Left lung (tissue), 10 donors: ENCODE measurements around the gene SRP54. TPM values are rescaled to one million over a fixed set of nuclear protein-coding genes. Genes with fewer than 3 reads are reported as not detected.
A peak's percentile ranks its signal among the peaks of the same experiment; 100 is the strongest.
"Not testable (repeated sequence)": the region's sequence is repeated elsewhere in the genome, so short reads cannot be mapped to it uniquely, and the experiment has no call there.

Source experiments
- ATAC-seq: fragments of 200-7000 bp; cut with Tn5 transposase; one replicate; pipeline ENCODE4 v1.9.1; 2020; ENCODE audit warnings: moderate library complexity
- DNase-seq, 4 donors: peaks; one replicate each; pipeline ENCODE4 v3.0.0-alpha.2; 2013 to 2020
- H3K27ac ChIP-seq, 2 donors: fragments of 200-600 bp; sonication (generic) in 1 of 2; one replicate each; pipeline versions ENCODE4 v1.5.0 to v1.8.0; 2020 to 2021
- H3K27me3 ChIP-seq, 2 donors: fragments of 200-600 bp; sonication (generic) in 1 of 2; one replicate each; pipeline versions ENCODE4 v1.5.0 to v1.8.0; 2020 to 2021
- H3K36me3 ChIP-seq, 2 donors: fragments of 200-600 bp; sonication (generic) in 1 of 2; one replicate each; pipeline versions ENCODE4 v1.5.0 to v1.8.0; 2020 to 2021
- H3K4me1 ChIP-seq, 2 donors: fragments of 200-600 bp; one replicate each; pipeline ENCODE4 v1.8.0; 2021
- H3K4me3 ChIP-seq, 2 donors: fragments of 200-600 bp; sonication (generic) in 1 of 2; one replicate each; pipeline versions ENCODE4 v1.5.0 to v1.8.0; 2020 to 2021; ENCODE audit warnings: mild to moderate bottlenecking in 1 of 2
- H3K9me3 ChIP-seq, 2 donors: fragments of 200-600 bp; sonication (generic) in 1 of 2; one replicate each; pipeline versions ENCODE4 v1.5.0 to v1.8.0; 2020 to 2021
- intact Hi-C, 2 donors: fragments of 100-400 bp; cut with DNase I; formaldehyde crosslinking; loops; one replicate each; pipeline versions ENCODE4 v1.11.2 to v1.14.2; 2022
- polyA plus RNA-seq, 6 donors: library from polyadenylated mRNA; unstranded; fragments of 120-200 nt; gene quantifications; one replicate each; pipeline ENCODE4 v1.2.1, GENCODE V29; 2013; ENCODE audit not compliant: insufficient read length in 6 of 6
- total RNA-seq, 2 donors: library from RNA; stranded (reverse); fragmentation: NEBNext Ultra II Directional; extraction: Animal tissue kit (Norgen Biotek cat#: 25700); gene quantifications; one replicate each; pipeline ENCODE4 v1.2.1, GENCODE V29; 2021
- TF ChIP-seq, protein P1 (sequence below), 2 donors: fragments of 200-600 bp; sonication (generic) in 1 of 2; IDR thresholded peaks; one replicate each; pipeline versions ENCODE4 v1.5.0 to v1.8.0; 2021; ENCODE audit warnings: antibody characterized with exemption in 2 of 2
- donor health status: DM: no; HTN: yes; CAD: no.
- donor health status: DM: no; HTN: no; CAD: no.

Gene SRP54
- total and polyA plus RNA-seq, 8 donors: 47.0 to 85.4 (median 71.5) TPM

DNA sequence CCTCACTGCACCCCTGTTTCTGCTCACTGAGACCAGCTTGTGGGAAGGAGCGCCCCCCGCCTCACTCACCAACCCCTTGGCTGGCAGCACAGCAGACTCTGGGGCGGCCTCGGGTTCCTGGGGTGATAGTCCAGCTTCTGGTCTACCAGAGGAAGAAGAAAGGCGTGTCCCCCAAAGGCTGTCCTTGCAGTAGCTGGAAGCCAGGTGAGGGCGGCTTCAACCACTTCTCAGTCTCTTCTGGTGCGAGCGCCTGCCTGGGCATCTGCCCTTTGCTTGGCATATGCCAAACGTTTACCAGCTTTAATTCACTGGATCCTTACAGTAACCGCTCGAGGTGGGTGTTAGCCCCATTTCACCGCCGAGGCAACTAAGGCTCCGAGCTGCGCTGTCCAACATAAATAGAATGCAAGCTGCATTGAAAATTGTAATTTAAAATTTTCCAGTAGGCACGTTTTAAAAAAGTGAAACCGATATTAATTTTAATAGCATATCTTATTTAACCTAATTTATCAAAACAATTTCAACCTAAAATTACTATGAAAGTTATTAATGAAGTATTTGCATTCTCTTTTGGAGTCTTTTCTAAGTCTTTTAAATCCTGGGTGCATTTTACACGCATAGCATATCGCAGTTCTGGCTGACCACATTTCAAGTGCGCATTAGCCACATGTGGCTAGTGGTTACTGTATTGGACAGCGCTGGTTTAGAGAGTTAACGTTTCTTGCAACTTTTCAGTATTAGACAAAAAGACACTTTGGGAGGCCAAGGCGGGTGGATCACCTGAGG is 64.2 kb downstream of the SRP54 start:
- Histone ChIP-seq H3K9me3 (no peaks in the 10 kb centered on the region), H3K4me3 (peak overlapping the region; percentile 72 to 77), H3K27ac (peak overlapping the region; percentile 97 to 98), H3K36me3 (peaks cover 0 to 18% of the 10 kb centered on the region in 2 donors), H3K27me3 (no peaks in the 10 kb centered on the region), H3K4me1 (peaks cover 22 to 52% of the 10 kb centered on the region in 2 donors)
- DNase-seq: peak in 2 of 4 donors; percentile 39 to 63
- peak; percentile 58 for ATAC-seq
- TF ChIP-seq, protein P1, sequence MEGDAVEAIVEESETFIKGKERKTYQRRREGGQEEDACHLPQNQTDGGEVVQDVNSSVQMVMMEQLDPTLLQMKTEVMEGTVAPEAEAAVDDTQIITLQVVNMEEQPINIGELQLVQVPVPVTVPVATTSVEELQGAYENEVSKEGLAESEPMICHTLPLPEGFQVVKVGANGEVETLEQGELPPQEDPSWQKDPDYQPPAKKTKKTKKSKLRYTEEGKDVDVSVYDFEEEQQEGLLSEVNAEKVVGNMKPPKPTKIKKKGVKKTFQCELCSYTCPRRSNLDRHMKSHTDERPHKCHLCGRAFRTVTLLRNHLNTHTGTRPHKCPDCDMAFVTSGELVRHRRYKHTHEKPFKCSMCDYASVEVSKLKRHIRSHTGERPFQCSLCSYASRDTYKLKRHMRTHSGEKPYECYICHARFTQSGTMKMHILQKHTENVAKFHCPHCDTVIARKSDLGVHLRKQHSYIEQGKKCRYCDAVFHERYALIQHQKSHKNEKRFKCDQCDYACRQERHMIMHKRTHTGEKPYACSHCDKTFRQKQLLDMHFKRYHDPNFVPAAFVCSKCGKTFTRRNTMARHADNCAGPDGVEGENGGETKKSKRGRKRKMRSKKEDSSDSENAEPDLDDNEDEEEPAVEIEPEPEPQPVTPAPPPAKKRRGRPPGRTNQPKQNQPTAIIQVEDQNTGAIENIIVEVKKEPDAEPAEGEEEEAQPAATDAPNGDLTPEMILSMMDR (IDR thresholded peaks at IDR 0.05): no peak
- intact Hi-C loops: no loop called here

DNA sequence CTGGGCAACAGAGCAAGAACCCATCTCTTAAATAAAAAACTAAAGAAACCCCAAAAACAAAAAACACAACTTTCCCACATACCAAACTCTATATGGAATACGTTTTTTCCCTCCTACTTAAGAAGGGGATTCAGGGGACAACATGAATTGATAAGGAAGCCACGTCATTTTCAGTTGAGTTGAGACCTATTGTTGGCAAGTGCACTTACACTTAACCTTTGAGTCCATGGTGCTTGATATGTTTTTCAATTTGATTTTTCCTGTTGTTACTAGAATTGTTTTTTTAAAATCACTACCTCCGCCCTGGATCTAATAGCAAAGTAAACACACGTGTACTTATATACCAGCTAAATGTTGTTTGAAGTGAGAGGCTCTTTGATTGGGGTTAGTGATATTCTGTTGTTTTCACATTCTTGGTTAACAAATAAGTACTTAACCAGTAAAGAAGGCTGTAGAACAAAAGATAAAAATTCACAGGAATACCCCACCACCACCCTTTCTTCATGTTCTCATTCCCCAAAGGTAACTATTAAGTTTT is 65.3 kb downstream of the SRP54 start:
- no peak for ATAC-seq
- Histone ChIP-seq H3K4me3 (peak overlapping the region; percentile 72 to 77), H3K36me3 (peaks cover 0 to 27% of the 10 kb centered on the region in 2 donors), H3K9me3 (no peaks in the 10 kb centered on the region), H3K27me3 (no peaks in the 10 kb centered on the region), H3K4me1 (peaks cover 22 to 52% of the 10 kb centered on the region in 2 donors), H3K27ac (peak overlapping the region; percentile 97 to 98)
- peak in 1 of 4 donors; percentile 7 for DNase-seq
- intact Hi-C loops: no loop called here
- TF ChIP-seq, protein P1 (IDR thresholded peaks at IDR 0.05): no peak

DNA sequence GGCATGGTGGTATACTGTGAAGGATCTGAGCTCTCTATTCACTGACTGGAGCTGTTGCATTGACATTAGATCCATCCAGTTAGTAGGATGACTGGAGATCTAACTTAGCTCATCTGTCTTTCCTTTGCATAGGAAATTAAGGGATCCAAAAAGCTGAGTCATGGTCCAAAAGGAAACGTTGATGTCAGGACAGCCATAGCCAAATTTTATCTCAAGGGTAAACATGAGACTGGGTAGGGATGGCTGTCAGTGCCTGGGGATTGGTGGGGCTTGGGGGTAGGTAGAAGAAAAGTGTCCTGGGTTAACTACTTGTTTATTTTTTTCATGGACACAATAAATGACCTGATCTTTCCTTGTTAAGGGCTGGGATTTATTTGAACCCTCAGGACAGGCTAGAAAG is 67.9 kb downstream of the SRP54 start:
- intact Hi-C loops: no loop called here
- Histone ChIP-seq H3K9me3 (no peaks in the 10 kb centered on the region), H3K4me1 (peaks cover 22 to 45% of the 10 kb centered on the region in 2 donors), H3K27me3 (no peaks in the 10 kb centered on the region), H3K36me3 (peaks cover 0 to 52% of the 10 kb centered on the region in 2 donors), H3K4me3 (no peak overlapping the region), H3K27ac (peak overlapping the region; percentile 18 to 34)
- DNase-seq: no peak
- ATAC-seq: no peak
- TF ChIP-seq, protein P1 (IDR thresholded peaks at IDR 0.05): no peak

DNA sequence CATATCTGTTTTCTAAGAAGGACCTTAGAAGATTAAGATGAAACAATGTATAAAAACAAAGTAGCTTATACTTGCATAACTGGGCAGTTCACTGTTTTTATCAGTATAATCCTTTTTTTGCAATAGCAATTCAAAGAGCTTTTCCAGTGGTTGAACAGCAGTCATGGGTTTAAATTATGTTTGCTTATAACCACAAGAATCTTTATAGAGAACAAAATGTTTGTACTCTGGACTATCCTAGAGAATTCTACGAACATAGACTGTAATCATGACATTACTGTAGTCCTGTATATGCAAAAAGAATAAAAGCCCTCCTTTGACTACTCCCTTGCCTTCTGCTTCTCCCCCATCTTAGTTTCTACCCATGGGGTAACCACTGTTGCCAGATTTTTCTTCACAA is 69.0 kb downstream of the SRP54 start:
- Histone ChIP-seq H3K4me1 (peaks cover 22 to 44% of the 10 kb centered on the region in 2 donors), H3K27ac (peak overlapping the region in 1 of 2 donors; percentile 2), H3K4me3 (no peak overlapping the region), H3K27me3 (no peaks in the 10 kb centered on the region), H3K36me3 (peaks cover 0 to 60% of the 10 kb centered on the region in 2 donors), H3K9me3 (no peaks in the 10 kb centered on the region)
- TF ChIP-seq, protein P1 (IDR thresholded peaks at IDR 0.05): no peak
- intact Hi-C loops: no loop called here
- DNase-seq: no peak
- ATAC-seq: peak; percentile 66

DNA sequence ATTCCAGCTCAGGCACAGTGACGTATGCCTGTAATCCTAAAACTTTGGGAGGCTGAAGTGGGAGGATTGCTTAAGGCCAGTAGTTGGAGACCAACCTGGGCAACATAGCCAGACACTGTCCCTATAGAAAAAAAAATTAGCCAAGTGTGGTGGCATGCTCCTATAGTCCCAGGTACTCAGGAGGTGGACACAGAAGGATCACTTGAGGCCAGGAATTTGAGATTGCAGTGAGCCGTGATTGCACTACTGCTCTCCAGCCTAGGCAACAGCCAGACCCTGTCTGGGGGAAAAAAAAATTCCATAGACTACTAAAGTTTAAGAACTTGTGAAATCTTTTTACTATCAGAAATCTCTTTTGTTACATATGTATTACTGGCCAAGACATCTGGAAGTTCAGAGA is 69.8 kb downstream of the SRP54 start:
- H3K27ac ChIP-seq: no peak overlapping the region

DNA sequence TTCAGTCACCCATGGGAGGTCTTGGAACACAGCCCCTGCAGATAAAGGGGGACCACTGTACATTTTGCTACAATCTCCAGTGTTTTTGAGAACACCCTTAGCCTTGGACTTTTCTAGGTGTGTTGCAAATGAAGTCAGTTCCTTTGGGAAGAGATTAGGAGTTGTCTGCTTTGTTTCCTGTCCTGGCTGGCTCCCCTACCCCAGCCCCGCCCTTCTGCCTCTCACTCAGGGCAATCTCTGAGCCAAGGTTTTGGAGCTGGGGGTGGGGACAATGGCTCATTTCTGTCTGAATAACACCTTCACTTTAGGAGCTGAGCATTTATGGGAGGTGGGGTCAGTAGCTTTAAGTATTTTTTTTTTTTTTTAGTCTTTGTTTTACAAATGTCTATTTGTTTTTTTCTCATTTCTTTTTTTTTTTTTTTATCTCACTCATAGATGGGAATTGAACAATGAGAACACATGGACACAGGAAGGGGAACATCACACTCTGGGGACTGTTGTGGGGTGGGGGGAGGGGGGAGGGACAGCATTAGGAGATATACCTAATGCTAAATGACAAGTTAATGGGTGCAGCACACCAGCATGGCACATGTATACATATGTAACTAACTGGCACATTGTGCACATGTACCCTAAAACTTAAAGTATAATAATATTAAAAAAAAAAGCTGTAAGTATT is 78.5 kb downstream of the SRP54 start:
- Histone ChIP-seq H3K27ac (peak overlapping the region in 1 of 2 donors; percentile 2), H3K4me1 (peaks cover 0 to 12% of the 10 kb centered on the region in 2 donors), H3K36me3 (peaks cover 0 to 77% of the 10 kb centered on the region in 2 donors)
- H3K27me3 ChIP-seq, H3K4me3 ChIP-seq, intact Hi-C loops, H3K9me3 ChIP-seq: not testable (repeated sequence)
- peak in 1 of 4 donors; percentile 43 for DNase-seq
- peak; percentile 91 for ATAC-seq

More for the DNA sequence above, 69.8 kb downstream of the SRP54 start:
- TF ChIP-seq, protein P1 (IDR thresholded peaks at IDR 0.05): no peak
- H3K9me3 ChIP-seq: no peaks in the 10 kb centered on the region
- no peak overlapping the region for H3K4me3 ChIP-seq
- H3K36me3 ChIP-seq: peaks cover 0 to 69% of the 10 kb centered on the region in 2 donors
- peaks cover 17 to 36% of the 10 kb centered on the region in 2 donors for H3K4me1 ChIP-seq
- no peaks in the 10 kb centered on the region for H3K27me3 ChIP-seq
- ATAC-seq (peak; percentile 60), DNase-seq (no peak)
- intact Hi-C loops: no loop called here

DNA sequence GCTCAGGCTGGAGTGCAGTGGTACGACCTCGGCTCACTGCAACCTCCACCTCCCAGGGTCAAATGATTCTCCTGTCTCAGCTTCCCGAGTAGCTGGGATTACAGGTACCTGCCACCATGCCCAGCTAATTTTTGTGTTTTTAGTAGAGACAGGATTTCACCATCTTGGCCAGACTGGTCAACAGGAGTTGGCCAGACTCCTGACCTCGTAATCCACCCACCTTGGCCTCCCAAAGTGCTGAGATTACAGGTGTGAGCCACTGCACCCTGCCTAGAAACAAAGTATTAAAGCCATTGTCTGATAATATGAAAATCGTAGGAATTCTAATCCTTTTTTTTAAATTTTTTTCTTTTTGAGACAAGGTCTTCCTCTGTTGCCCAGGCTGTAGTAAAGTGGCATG is 82.9 kb downstream of the SRP54 start:
- ATAC-seq, H3K27ac ChIP-seq, H3K4me3 ChIP-seq, H3K9me3 ChIP-seq, H3K4me1 ChIP-seq, DNase-seq, intact Hi-C loops, H3K27me3 ChIP-seq: not testable (repeated sequence)
- H3K36me3 ChIP-seq: peaks cover 0 to 73% of the 10 kb centered on the region in 2 donors
